ENCODE data around the gene SP9. TPM values are rescaled to one million over a fixed set of nuclear protein-coding genes. Genes with fewer than 3 reads are reported as not detected.

The SP9 gene
- total RNA-seq, 2 experiments from 2014 or later, result not detected

DNA sequence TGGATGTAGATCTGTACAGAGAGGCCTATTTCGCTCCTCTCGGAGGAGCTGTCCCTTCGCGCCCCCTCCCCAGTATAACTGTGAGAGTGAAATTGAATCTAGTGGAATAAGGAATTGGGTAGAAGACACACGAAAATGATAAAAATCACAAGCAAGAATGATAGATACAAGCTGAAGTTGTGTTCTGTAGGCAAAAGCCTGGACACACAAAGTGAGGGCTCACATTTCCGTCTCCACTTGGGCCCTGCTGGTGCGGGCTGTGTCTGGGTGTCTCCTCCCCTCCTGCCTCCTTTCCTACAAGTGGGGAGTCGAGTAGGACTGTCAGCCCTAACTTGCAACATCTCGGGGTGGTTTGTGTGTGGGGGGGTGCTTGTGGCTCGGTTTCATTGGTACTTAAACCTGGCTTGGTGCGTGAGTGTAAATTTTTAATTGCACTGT is 457 bp upstream of the SP9 start:
- H3K4me3 Mint-ChIP-seq, result peak overlapping the region; percentile 47
- ChIA-PET CTCF (no interaction called here), POLR2A (no interaction called here)
- H3K27ac Mint-ChIP-seq, result no peak overlapping the region
- intact Hi-C loops (cut with DNase I, micrococcal nuclease), result loop anchor here (5.0 to 10.0 kb wide), 5 partner anchors 369 to 1791 kb away; partner anchors contain the start of genes EVX2 (in 2 of the 2), HOXD8 (in 1 of the 2), HOXD9 (in 1 of the 2) and SP3 (in 1 of the 2)
- no peak for ATAC-seq
- H3K4me1 Mint-ChIP-seq, result peaks cover 27% of the 10 kb centered on the region
- H3K36me3 Mint-ChIP-seq (ENCODE audit: low read depth), result no peaks in the 10 kb centered on the region
- no peak for DNase-seq
- no peaks in the 10 kb centered on the region for H3K9me3 Mint-ChIP-seq (ENCODE audit: low read depth)
- peaks cover 69% of the 10 kb centered on the region for H3K27me3 Mint-ChIP-seq

GRCh38 chr2:174335254-174335987 is 667 bp downstream of the SP9 start:
- POLR2A ChIA-PET, result no interaction called here
- DNase-seq, result peak; percentile 24
- H3K4me3 Mint-ChIP-seq, result peak overlapping the region; percentile 59

GRCh38 chr2:174335988-174336500 is 1.3 kb downstream of the SP9 start:
- no peak overlapping the region for H3K27ac Mint-ChIP-seq
- POLR2A ChIA-PET, result interaction anchor here (0.9 kb wide), 1 partner anchor 374 kb away, joined by 6 read pairs; no protein-coding TSS in a partner anchor
- intact Hi-C loops (cut with DNase I, micrococcal nuclease), result loop anchor here (1.0 to 10.0 kb wide), 7 partner anchors 7 to 1789 kb away; partner anchors contain the start of genes CDCA7 (in 1 of the 2), EVX2 (in 1 of the 2), HOXD8 (in 1 of the 2) and HOXD9 (in 1 of the 2)
- no peaks in the 10 kb centered on the region for H3K9me3 Mint-ChIP-seq (ENCODE audit: low read depth)
- H3K4me1 Mint-ChIP-seq, result peaks cover 33% of the 10 kb centered on the region
- CTCF ChIA-PET, result interaction anchor here (0.7 kb wide), 1 partner anchor 506 kb away, joined by 3 read pairs; no protein-coding TSS in a partner anchor
- peaks cover 63% of the 10 kb centered on the region for H3K27me3 Mint-ChIP-seq
- H3K4me3 Mint-ChIP-seq, result peak overlapping the region; percentile 59
- ATAC-seq, result no peak
- peak; percentile 54 for DNase-seq
- H3K36me3 Mint-ChIP-seq (ENCODE audit: low read depth), result no peaks in the 10 kb centered on the region

More at GRCh38 chr2:174335254-174335987, 667 bp downstream of the SP9 start:
- Mint-ChIP-seq H3K36me3 (ENCODE audit: low read depth) (no peaks in the 10 kb centered on the region), H3K27me3 (peaks cover 67% of the 10 kb centered on the region), H3K9me3 (ENCODE audit: low read depth) (no peaks in the 10 kb centered on the region), H3K4me1 (peaks cover 31% of the 10 kb centered on the region), H3K27ac (peak overlapping the region; percentile 47)
- CTCF ChIA-PET, result interaction anchor here (0.5 kb wide), 1 partner anchor 21 kb away, joined by 3 read pairs; no protein-coding TSS in a partner anchor
- no peak for ATAC-seq
- intact Hi-C loops (cut with DNase I, micrococcal nuclease), result loop anchor here (1.0 to 10.0 kb wide), 5 partner anchors 8 to 1789 kb away; partner anchors contain the start of genes EVX2 (in 1 of the 2), HOXD8 (in 1 of the 2), HOXD9 (in 1 of the 2) and SP3 (in 1 of the 2)

DNA sequence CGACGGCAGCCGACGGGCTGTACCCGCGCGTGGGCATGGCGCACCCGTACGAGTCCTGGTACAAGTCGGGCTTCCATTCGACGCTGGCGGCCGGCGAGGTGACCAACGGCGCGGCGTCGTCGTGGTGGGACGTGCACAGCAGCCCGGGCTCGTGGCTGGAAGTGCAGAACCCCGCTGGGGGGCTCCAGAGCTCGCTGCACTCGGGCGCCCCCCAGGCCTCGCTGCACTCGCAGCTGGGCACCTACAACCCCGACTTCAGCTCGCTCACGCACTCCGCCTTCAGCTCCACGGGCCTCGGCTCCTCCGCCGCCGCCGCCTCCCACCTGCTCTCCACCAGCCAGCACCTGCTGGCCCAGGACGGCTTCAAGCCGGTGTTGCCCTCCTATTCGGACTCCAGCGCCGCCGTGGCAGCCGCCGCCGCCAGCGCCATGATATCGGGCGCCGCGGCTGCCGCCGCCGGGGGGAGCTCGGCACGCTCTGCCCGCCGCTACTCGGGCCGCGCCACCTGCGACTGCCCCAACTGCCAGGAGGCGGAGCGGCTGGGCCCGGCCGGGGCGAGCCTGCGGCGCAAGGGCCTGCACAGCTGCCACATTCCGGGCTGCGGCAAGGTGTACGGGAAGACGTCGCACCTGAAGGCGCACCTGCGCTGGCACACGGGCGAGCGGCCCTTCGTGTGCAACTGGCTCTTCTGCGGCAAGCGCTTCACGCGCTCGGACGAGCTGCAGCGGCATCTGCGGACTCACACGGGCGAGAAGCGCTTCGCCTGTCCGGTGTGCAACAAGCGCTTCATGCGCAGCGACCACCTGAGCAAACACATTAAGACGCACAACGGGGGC is 2.0 kb downstream of the SP9 start:
- H3K4me1 Mint-ChIP-seq, result peaks cover 39% of the 10 kb centered on the region
- H3K27ac Mint-ChIP-seq, result no peak overlapping the region
- CTCF ChIA-PET, result interaction anchor here (0.7 to 1.2 kb wide), 4 partner anchors 10 to 937 kb away, joined by 3 to 5 read pairs (median 3); no protein-coding TSS in a partner anchor
- H3K9me3 Mint-ChIP-seq (ENCODE audit: low read depth), result no peaks in the 10 kb centered on the region
- POLR2A ChIA-PET, result interaction anchor here (0.9 kb wide), 1 partner anchor 374 kb away, joined by 6 read pairs; no protein-coding TSS in a partner anchor
- DNase-seq (peak; percentile 68), ATAC-seq (peak; percentile 28)
- no peaks in the 10 kb centered on the region for H3K36me3 Mint-ChIP-seq (ENCODE audit: low read depth)
- peaks cover 63% of the 10 kb centered on the region for H3K27me3 Mint-ChIP-seq
- peak overlapping the region; percentile 63 for H3K4me3 Mint-ChIP-seq
- intact Hi-C loops (cut with DNase I, micrococcal nuclease), result loop anchor here (1.0 to 10.0 kb wide), 6 partner anchors 88 to 1788 kb away; partner anchors contain the start of genes CDCA7 (in 1 of the 2), EVX2 (in 1 of the 2), HOXD8 (in 1 of the 2) and HOXD9 (in 1 of the 2)

GRCh38 chr2:174337337-174338146 is 2.8 kb downstream of the SP9 start:
- peak; percentile 55 for DNase-seq
- Mint-ChIP-seq H3K4me1 (peaks cover 40% of the 10 kb centered on the region), H3K9me3 (ENCODE audit: low read depth) (no peaks in the 10 kb centered on the region), H3K36me3 (ENCODE audit: low read depth) (no peaks in the 10 kb centered on the region), H3K27ac (no peak overlapping the region), H3K4me3 (peak overlapping the region; percentile 63), H3K27me3 (peaks cover 57% of the 10 kb centered on the region)
- CTCF ChIA-PET, result interaction anchor here (0.9 to 1.2 kb wide), 2 partner anchors 12 to 938 kb away, joined by 3 to 5 read pairs; no protein-coding TSS in a partner anchor
- peak; percentile 22 for ATAC-seq
- POLR2A ChIA-PET, result no interaction called here
- intact Hi-C loops (cut with DNase I, micrococcal nuclease), result loop anchor here (2.0 to 10.0 kb wide), 5 partner anchors 373 to 1787 kb away; partner anchors contain the start of genes CDCA7 (in 1 of the 2), EVX2 (in 1 of the 2), HOXD8 (in 1 of the 2) and HOXD9 (in 1 of the 2)

DNA sequence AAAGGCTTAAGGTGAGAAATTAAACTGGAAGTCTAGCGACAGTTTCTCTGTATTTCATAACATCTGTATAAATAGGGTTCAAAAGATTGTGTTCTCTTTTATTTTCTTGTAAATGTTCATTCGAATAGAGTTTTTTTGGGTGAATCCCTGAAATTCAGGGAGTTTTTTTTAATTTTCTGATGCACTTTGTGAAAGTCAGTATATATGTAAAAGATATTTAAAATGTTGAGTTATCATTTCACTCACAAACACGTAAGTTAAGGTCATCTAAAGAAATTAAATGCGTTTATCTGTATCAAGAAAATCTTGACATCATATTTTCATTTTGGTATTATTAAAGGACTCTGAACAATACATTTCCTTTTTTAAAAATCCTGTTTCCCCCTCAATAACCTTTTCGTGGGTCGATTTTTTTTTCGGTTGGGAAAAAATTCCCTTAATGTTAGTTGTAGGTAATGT is 3.4 kb downstream of the SP9 start:
- peaks cover 55% of the 10 kb centered on the region for H3K27me3 Mint-ChIP-seq
- no peaks in the 10 kb centered on the region for H3K36me3 Mint-ChIP-seq (ENCODE audit: low read depth)
- H3K9me3 Mint-ChIP-seq (ENCODE audit: low read depth), result no peaks in the 10 kb centered on the region
- no peak overlapping the region for H3K27ac Mint-ChIP-seq
- DNase-seq (no peak), ATAC-seq (no peak)
- intact Hi-C loops (cut with DNase I, micrococcal nuclease), result loop anchor here (10.0 kb wide), 4 partner anchors 373 to 1787 kb away; partner anchors contain the start of genes EVX2 (in 1 of the 2), HOXD8 (in 1 of the 2), HOXD9 (in 1 of the 2) and SP3 (in 1 of the 2)
- POLR2A ChIA-PET, result no interaction called here
- H3K4me1 Mint-ChIP-seq, result peaks cover 42% of the 10 kb centered on the region
- CTCF ChIA-PET, result interaction anchor here (0.6 to 3.9 kb wide), 2 partner anchors 10 to 13 kb away, joined by 4 to 29 read pairs; no protein-coding TSS in a partner anchor
- peak overlapping the region; percentile 63 for H3K4me3 Mint-ChIP-seq

DNA sequence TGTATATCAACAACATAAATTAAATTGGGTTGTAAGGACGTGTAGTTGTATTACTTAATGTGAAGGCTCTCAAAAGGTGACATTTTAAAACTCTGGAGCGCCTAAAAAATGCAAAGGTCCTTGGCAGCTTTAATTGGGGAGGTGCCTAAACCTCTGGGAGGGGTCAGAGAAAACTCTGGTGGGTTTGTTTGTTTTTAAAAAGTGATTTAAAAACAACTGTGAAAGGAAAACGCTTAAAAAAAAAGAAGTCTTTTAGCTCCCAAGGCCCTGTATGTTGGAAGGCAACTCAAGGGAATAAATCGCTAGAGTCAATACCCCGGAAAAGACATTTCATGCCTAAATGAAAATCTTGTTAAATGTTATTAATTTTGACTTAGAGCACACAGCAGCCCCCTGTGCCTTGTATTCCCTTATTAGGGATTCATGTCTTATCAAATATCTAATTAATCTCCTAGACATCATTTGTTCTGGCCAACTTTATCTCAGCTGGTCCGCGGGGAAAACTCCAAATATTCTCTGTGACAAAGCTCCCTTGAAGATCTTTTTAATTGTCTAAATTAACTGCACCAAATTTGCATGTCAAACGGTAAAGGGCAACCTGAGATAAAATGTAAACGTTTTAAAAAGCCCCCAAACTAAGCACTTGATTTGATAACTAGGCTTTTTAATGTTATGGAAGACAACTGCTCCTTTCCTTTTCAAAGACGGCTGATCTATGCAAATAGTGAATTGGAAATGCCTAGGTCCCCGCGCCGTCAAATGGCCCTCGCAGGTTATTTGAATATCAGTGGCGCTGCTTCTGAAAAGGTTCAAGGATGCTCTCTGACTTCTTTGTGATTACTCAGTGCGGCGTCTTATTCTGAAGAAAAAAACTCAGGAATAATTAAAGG is 4.2 kb downstream of the SP9 start:
- Mint-ChIP-seq H3K9me3 (ENCODE audit: low read depth) (no peaks in the 10 kb centered on the region), H3K4me1 (peaks cover 43% of the 10 kb centered on the region), H3K27me3 (peaks cover 53% of the 10 kb centered on the region), H3K4me3 (no peak overlapping the region), H3K36me3 (ENCODE audit: low read depth) (no peaks in the 10 kb centered on the region), H3K27ac (no peak overlapping the region)
- DNase-seq (no peak), ATAC-seq (no peak)
- ChIA-PET CTCF (interaction anchor here (0.5 to 3.9 kb wide), 3 partner anchors 9 to 114 kb away, joined by 3 to 29 read pairs (median 4); no protein-coding TSS in a partner anchor), POLR2A (no interaction called here)
- intact Hi-C loops (cut with DNase I, micrococcal nuclease), result loop anchor here (10.0 kb wide), 4 partner anchors 374 to 1786 kb away; partner anchors contain the start of genes EVX2 (in 1 of the 2), HOXD8 (in 1 of the 2), HOXD9 (in 1 of the 2) and SP3 (in 1 of the 2)

DNA sequence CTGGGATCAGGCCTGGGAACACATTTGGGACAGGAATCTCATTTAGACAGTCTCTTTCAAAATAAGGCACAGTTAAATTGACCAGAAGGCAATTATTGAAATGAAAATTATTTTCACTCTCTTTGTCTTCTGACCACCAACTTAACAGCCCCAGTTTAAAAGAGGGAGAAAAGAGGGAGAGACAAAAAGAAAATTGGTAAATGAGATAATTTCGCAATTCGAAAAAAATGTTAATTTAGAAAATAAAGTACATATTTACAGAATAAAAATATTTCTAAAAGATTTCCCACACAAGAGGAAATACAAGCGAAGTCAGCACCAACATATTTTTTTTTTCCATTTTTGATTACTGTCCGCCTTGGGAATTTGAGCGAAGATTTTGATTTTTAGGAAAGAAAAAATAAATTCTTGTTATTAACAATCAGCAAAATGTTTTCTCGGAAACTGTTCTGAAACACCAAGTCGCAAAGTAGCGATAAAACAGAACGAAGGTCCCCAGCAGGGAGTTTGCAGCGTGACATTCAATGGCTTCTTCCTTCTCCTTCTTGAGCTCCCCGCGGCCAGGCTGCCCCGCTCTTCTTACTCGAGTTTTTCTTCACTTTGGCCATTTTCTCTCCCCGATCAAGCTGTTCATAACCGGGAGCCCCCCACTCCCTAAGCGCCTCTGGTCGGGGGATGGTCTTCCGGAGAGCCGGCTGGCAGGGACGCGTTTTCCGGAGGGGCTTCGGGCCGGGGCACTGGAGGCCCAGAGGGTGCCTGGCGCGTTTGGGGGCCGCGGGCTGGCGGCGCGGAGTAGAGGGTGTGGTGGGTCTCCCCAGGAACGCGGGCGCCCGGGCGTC is 5.0 kb downstream of the SP9 start:
- H3K4me1 Mint-ChIP-seq, result peaks cover 43% of the 10 kb centered on the region
- ChIA-PET POLR2A (no interaction called here), CTCF (interaction anchor here (0.5 to 3.9 kb wide), 5 partner anchors 14 to 937 kb away, joined by 3 to 31 read pairs (median 3); partner anchors contain the start of gene OLA1)
- H3K36me3 Mint-ChIP-seq (ENCODE audit: low read depth), result no peaks in the 10 kb centered on the region
- H3K9me3 Mint-ChIP-seq (ENCODE audit: low read depth), result no peaks in the 10 kb centered on the region
- no peak overlapping the region for H3K27ac Mint-ChIP-seq
- no peak overlapping the region for H3K4me3 Mint-ChIP-seq
- H3K27me3 Mint-ChIP-seq, result peaks cover 55% of the 10 kb centered on the region
- intact Hi-C loops (cut with DNase I, micrococcal nuclease), result loop anchor here (2.0 to 10.0 kb wide), 13 partner anchors 92 to 1785 kb away; partner anchors contain the start of genes SP3 (in 2 of the 2), EVX2 (in 1 of the 2), HOXD8 (in 1 of the 2) and HOXD9 (in 1 of the 2)
- ATAC-seq (no peak), DNase-seq (no peak)
